NCI-H510A treated with DMSO at 0.1 percent for 48 hours (cell line): Measurements from ENCODE around the gene CUL9.
A peak's percentile ranks its signal among the peaks of the same experiment; 100 is the strongest.

Source experiments
- DNase-seq: peaks from one replicate; lab custom pipeline; 2025; lab: John Stamatoyannopoulos, UW

CUL9 gene

GRCh38 chr6:43173591-43174262 is 8.3 kb upstream of the CUL9 start:
- no peak for DNase-seq

DNA sequence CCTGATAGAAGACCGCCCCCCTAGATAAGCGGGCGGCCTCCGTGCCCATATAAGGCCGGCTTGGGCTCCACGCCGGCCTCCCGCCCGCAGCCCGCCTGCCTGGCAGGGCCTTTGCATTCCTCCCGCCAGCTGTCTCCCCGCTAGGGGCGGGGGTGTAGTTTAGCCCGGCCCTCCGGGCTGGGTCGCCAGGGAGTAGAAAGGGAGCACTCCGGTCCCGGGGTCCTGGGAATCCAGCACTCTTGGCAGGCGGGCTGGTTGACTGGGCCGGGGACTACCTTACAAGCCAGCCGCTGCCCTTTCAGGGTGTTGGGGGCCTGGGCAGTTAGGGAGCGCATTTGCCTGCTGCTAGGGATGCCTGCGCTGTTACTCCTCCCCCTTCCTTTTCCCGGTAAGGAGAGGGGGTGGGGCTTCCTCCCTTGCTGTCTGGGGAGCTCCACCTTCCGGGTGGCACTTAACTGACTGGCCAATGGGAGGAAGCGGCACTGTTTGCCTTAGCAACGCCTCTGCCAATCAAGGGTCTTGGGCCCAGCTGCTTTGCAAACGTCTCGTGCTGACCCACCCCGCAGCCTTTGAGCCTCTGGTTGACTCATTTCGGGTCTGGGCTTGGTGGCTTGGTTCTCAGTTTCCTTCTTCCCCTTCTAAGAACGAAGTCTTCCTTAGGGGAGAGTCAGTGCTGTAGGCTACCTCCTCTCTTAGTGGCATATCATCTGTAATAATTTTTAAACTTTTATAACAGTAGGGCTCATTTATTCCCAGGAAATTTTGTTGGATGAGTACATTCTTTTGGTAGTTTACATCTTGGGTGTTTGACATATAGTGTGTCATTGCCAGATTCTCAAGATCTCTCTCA is 7.5 kb upstream of the CUL9 start:
- peak; percentile 98 for DNase-seq

DNA sequence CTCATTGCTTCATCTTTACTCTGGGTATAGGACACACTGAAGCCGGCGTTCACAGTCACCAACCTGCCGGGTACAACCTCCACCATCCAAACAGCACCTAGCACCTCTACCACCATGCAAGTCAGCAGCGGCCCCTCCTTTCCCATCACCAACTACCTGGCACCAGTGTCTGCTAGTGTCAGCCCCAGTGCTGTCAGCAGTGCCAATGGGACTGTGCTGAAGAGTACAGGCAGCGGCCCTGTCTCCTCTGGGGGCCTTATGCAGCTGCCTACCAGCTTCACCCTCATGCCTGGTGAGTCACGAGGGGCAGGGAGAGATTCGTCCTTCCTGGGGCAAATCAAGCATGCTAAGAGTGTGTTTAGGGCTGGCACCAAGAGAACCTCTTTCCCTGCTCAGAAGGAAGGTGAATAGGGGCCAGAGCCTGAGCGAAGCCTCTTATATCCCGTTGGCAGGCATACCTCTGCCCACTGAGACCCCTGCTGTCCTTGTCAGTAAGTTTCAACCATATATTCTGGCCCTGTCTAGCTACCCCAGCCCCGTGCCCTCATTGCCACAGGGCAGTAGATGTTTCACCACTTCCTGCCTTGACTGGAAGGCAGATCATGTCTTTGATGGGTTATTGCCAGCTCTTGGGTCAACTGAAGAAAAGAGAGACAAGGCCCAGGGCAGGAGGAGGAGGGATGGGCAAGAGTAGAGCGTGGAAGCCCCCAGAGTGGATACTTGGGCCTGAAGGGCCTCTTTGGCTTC is 6.1 kb upstream of the CUL9 start:
- no peak for DNase-seq

DNA sequence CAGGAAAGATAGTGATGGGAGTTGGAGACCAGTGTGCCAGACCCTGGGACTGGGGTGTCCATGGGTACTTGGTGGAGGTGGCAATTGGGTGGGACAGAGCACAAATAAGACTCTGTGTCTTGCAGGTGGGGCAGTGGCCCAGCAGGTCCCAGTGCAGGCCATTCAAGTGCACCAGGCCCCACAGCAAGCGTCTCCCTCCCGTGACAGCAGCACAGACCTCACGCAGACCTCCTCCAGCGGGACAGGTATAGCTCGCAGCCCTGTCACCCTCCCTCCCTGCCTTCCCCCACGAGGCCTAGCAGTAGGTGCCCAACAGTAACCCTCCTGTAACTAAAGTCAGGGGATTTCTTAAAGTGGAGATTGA is 5.6 kb upstream of the CUL9 start:
- DNase-seq = no peak

DNA sequence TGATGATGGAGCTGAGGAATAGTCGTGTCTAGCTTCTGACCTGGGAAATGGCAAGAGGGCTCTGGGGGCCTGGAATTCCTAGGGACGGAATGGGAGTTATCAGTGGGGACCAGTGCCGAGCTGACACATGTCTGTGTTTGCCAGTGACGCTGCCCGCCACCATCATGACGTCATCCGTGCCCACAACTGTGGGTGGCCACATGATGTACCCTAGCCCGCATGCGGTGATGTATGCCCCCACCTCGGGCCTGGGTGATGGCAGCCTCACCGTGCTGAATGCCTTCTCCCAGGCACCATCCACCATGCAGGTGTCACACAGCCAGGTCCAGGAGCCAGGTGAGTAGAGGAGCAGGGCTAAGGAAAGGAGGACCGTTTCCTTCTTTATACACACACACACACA is 3.8 kb upstream of the CUL9 start:
- DNase-seq = no peak

DNA sequence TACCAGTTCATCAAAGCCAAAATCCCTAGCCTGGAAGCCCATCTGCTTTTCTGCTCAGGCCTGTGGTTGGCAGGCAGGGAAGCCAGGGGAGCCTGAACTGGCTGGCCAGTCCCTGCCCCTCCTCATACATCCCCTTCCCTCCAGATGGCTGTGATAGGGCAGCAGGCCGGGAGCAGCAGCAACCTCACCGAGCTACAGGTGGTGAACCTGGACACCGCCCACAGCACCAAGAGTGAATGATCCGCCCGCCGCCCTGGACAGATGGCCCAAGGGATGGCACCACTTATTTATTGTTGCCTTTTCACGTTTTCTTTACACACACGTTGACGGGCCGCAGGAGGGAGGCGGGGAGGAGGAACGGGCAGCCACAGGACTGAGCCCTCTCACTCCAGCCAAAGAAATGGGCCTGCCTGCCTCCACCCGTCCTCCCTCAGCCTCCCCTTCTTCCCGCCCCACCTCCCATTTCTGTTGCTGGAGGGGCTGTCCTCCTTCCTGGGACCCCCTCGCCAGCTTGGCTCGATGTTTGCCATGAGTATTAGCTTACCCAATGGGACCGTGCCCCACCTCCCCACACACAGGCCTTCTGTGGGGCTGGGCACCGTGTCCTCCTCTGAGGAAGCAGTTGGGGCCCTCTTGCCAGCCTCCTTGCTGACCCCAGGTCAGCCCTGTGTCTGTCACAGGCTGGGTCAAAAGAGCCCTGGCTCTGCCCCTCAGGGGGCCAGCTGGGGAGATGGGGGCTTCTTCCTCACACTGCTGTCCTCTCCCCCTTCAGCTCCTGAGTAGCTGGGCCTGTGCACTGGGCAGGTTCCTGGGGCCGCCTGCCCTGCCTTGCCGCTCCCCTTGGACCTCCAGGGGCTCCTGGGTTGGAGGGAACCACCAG is 2.8 kb upstream of the CUL9 start:
- no peak for DNase-seq

DNA sequence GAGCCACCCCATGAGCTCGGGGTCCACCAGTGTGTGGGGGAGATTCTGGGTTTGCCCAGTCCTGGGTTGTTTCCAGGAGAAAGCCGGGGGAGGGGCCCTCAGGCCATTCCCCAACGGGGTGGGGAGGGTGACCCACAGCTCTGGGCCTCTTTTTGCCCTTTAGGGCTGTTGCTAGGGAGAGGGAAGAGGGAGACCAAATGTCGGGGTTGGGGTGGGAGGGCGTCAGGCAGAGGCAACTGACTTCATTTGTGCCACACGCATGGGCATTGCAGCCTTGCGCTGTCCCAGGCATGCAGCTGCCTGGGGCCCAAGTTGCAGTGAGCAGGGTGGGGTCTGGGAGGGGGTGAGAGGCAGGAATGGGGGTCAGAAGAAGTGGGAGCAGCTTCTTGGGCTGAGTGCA is 1.9 kb upstream of the CUL9 start:
- DNase-seq = no peak

DNA sequence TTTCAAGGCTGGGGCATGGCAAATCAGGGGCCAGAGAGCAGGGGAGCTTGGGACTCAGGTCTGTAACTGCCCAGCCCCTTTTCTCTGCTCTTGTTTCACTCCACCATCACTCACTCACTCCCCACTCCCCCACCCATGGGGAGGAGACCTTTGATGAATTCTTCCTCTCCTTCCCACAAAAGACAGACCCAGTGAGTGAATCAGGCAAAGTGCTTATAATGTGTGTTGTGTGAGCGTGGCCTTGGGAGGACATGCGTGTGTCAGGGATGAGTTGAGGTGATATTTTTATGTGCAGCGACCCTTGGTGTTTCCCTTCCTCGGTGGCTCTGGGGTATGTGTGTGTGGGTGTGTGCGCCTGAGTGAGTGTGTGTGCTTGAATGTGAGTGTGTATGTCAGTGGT is 1.0 kb upstream of the CUL9 start:
- DNase-seq = no peak

GRCh38 chr6:43181621-43181941 is 415 bp upstream of the CUL9 start:
- DNase-seq = no peak

DNA sequence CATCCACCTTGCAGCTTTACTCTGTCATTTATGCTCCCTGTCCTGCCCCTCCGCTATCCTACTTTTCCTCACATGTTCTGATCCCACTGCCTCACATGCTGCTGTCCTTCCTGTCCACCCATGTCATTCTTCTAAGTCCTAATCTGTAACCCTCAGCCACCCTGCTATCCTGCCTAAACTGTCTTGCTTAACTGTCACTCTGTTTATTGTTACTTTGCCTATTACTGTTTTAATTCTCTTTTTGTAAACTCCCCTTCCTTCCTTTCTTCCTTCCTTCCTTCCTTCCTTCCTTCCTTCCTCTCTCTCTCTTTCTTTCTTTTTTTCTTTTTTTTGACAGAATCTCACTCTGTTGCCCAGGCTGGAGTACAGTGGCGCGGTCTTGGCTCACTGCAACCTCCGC is 1.4 kb downstream of the CUL9 start:
- no peak for DNase-seq

DNA sequence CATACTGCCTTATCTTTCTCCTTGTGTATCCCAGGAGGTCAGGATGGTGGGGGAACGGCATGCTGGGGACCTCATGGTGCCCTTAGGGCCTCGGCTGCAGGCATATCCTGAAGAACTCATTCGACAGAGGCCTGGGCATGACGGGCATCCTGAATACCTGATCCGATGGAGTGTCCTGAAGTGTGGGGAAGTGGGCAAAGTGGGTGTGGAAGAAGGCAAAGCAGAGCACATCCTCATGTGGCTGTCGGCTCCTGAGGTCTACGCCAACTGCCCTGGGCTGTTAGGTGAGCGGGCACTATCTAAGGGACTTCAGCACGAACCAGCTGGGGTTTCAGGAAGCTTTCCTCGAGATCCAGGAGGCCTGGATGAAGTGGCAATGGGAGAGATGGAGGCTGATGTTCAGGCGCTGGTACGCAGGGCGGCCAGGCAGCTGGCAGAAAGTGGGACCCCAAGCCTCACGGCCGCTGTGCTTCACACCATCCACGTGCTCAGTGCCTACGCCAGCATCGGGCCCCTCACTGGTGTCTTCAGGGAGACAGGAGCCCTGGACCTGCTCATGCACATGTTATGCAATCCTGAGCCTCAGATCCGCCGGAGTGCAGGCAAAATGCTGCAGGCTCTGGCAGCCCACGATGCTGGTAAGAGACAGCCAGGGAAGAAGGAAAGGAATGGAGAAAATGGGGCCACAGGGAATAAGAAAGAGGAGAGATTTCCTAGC is 2.4 kb downstream of the CUL9 start:
- no peak for DNase-seq

GRCh38 chr6:43185391-43185985 is 3.5 kb downstream of the CUL9 start:
- DNase-seq = no peak

DNA sequence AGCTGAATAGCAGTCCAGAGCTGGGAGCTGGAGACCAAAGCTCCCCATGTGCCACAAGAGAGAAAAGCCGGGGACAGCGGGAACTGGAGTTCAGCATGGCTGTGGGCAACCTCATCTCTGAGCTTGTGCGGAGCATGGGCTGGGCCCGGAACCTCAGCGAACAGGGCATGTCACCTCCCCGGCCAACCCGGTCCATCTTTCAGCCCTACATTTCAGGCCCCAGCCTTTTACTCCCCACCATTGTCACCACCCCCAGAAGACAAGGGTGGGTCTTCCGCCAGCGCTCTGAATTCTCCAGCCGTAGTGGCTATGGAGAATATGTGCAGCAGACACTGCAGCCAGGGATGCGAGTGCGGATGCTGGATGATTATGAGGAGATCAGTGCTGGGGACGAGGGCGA is 4.0 kb downstream of the CUL9 start:
- no peak for DNase-seq

DNA sequence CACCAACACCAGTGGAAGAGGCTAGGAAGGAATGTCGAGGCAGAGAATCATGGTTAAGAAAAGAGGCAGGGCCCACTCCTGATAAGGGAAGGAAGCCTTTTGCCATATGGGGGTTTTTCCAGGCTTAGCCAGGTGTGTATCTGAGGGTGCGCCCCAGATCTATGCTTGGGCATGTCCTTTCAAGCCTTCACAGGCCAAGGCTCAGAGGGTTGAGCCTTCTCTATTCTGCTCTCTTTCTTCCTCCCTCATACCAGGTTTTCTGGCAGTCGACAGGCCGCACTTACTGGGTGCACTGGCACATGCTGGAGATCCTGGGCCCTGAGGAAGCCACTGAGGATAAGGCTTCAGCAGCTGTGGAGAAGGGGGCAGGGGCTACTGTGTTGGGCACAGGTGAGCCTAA is 4.7 kb downstream of the CUL9 start:
- DNase-seq = no peak

GRCh38 chr6:43187821-43188220 is 5.8 kb downstream of the CUL9 start:
- DNase-seq = no peak

GRCh38 chr6:43188426-43188825 is 6.4 kb downstream of the CUL9 start:
- DNase-seq = no peak

DNA sequence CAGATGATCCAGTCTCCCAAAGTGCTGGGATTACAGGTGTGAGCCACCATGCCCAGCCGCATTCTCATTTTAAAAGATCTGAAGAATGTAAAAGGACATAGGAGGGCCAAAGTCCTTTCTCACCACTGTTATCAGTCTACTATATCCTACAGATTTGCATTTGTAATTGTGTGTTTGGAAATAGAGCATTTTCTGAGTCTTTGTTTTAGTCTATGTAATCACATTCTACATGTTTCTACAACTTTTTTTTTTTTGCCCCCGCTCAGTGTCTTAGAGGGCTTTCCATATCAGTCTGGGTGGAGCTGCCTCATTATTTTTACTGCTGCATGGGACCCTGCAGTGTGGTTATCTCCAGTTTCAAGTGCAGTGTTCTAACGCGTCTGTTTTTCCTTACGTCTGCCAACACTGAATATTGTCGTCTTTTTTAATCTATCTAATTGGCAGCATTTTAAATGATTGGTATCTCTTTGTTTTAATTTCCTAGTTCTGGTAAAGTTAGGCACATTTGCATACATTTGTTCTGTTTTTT is 7.8 kb downstream of the CUL9 start:
- DNase-seq = no peak

GRCh38 chr6:43192911-43193310 is 10.9 kb downstream of the CUL9 start:
- DNase-seq = no peak

DNA sequence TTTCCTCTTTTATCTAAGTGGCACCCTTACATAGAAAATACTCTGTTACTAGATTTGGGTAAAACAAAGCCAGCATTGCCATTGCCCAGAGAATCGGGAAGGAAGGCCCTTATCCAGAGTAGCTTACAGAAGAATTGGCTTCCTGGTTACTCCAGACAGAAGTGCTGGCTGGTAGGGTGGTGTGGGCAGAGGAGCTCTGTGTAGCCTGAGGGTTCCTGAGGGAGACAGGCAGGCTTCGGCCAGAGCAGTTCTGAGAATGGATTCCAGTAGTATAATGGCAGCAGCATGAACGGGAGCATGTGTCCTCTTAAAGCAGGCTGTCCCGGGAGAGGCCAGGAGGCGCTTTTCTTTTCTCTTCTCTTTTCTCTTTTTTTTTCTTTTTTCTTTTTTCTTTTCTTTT is 11.9 kb downstream of the CUL9 start:
- no peak for DNase-seq

- no peak for DNase-seq
These were observed 14.3 kb downstream of the CUL9 start for GRCh38 chr6:43196337-43196736.

GRCh38 chr6:43199912-43200311 is 17.9 kb downstream of the CUL9 start:
- no peak for DNase-seq
